Esophagus squamous epithelium (tissue), 5 donors: ENCODE data around the gene CACNA1H. TPM values are rescaled to one million over a fixed set of nuclear protein-coding genes. Genes with fewer than 3 reads are reported as not detected.

Experiments
- DNase-seq: peaks from one replicate; lab custom pipeline; 2025; lab: John Stamatoyannopoulos, UW
- H3K27ac ChIP-seq, 4 donors: fragments of 200-600 bp; sonication (generic); one replicate each; pipeline ENCODE4 v1.5.1; 2016 to 2019; ENCODE audit warnings: mild to moderate bottlenecking in 1 of 4
- H3K27me3 ChIP-seq, 4 donors: fragments of 200-600 bp; sonication (generic); 1 replicate in 3 of 4; 2 replicates in 1 of 4; pipeline versions ENCODE4 v1.5.1 to v1.6.0; 2017 to 2021; ENCODE audit warnings: antibody characterized with exemption in 1 of 4
- H3K36me3 ChIP-seq, 3 donors: fragments of 200-600 bp; sonication (generic); one replicate each; pipeline ENCODE4 v1.5.1; 2016 to 2019
- H3K4me1 ChIP-seq, 3 donors: fragments of 200-600 bp; sonication (generic); one replicate each; pipeline ENCODE4 v1.5.1; 2017 to 2019
- H3K4me3 ChIP-seq, 4 donors: fragments of 200-600 bp; sonication (generic); 1 replicate in 3 of 4; 2 replicates in 1 of 4; pipeline ENCODE4 v1.5.1; 2016 to 2019; ENCODE audit warnings: mild to moderate bottlenecking in 2 of 4, moderate library complexity in 1 of 4
- H3K9me3 ChIP-seq, 3 donors: fragments of 200-600 bp; sonication (generic); one replicate each; pipeline ENCODE4 v1.5.1; 2016 to 2019
- POLR2A ChIP-seq, 4 donors: fragments of 450-650 bp; IDR thresholded peaks; one replicate each; pipeline ENCODE4 v1.6.1; 2017; ENCODE audit warnings: antibody characterized with exemption in 4 of 4, mild to moderate bottlenecking in 4 of 4, moderate library complexity in 3 of 4
- WGBS, 2 donors: methylation state at CpG; one replicate each; pipeline ENCODE4 v1.1.5; 2018; 5-methylcytosine and 5-hydroxymethylcytosine counted together
- intact Hi-C: fragments of 100-400 bp; cut with DNase I; formaldehyde crosslinking; loops from one replicate; pipeline ENCODE4 v1.15.0; 2022
- total RNA-seq, 4 donors: library from RNA; depleted of rRNA; stranded (reverse); fragments of >200 nt; gene quantifications; one replicate each; pipeline ENCODE4 v1.1.0, GENCODE V29; 2016
- TF ChIP-seq, protein P1 (sequence below), 6 experiments: fragments of 450-650 bp in 4 of 6; fragments of 200-600 bp in 2 of 6; sonication (generic) in 2 of 6; IDR thresholded peaks; one replicate each; pipeline ENCODE4 v1.5.1; 2016 to 2019; ENCODE audit warnings: antibody characterized with exemption in 6 of 6, mild to moderate bottlenecking in 4 of 6, moderate library complexity in 4 of 6
- donor health status: DM: yes; HTN: yes; CAD: no.

CACNA1H gene
- total RNA-seq, 4 donors from 2014 or later, result 1.7 to 14.7 (median 5.6) TPM

- Histone ChIP-seq H3K4me1 (peaks cover 2 to 22% (median 16%) of the 10 kb centered on the region in 3 donors), H3K36me3 (no peaks in the 10 kb centered on the region), H3K4me3 (no peak overlapping the region), H3K27me3 (peaks cover 2 to 62% (median 3%) of the 10 kb centered on the region in 4 donors), H3K27ac (no peak overlapping the region), H3K9me3 (peaks cover 0 to 4% (median 3%) of the 10 kb centered on the region in 3 donors)
- WGBS, 2 donors, result 63 to 65% methylated on average over 5 to 7 of the region's 22 CpGs
- intact Hi-C loops, result no loop called here
- TF ChIP-seq, protein P1, sequence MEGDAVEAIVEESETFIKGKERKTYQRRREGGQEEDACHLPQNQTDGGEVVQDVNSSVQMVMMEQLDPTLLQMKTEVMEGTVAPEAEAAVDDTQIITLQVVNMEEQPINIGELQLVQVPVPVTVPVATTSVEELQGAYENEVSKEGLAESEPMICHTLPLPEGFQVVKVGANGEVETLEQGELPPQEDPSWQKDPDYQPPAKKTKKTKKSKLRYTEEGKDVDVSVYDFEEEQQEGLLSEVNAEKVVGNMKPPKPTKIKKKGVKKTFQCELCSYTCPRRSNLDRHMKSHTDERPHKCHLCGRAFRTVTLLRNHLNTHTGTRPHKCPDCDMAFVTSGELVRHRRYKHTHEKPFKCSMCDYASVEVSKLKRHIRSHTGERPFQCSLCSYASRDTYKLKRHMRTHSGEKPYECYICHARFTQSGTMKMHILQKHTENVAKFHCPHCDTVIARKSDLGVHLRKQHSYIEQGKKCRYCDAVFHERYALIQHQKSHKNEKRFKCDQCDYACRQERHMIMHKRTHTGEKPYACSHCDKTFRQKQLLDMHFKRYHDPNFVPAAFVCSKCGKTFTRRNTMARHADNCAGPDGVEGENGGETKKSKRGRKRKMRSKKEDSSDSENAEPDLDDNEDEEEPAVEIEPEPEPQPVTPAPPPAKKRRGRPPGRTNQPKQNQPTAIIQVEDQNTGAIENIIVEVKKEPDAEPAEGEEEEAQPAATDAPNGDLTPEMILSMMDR (IDR thresholded peaks at IDR 0.05), result no peak
- no peak for TF ChIP-seq POLR2A (IDR thresholded peaks at IDR 0.05)
- DNase-seq, result no peak
Observed at GRCh38 chr16:1149101-1149636, 3.7 kb upstream of the CACNA1H start.

- WGBS, 2 donors, result 42 to 52% methylated on average over 20 of the region's 21 CpGs
- Histone ChIP-seq H3K36me3 (no peaks in the 10 kb centered on the region), H3K4me1 (peaks cover 5 to 36% (median 17%) of the 10 kb centered on the region in 3 donors), H3K4me3 (no peak overlapping the region), H3K27me3 (peaks cover 10 to 63% (median 11%) of the 10 kb centered on the region in 4 donors), H3K27ac (no peak overlapping the region), H3K9me3 (peaks cover 0 to 4% (median 3%) of the 10 kb centered on the region in 3 donors)
- intact Hi-C loops, result no loop called here
- TF ChIP-seq POLR2A (IDR thresholded peaks at IDR 0.05), result no peak
- TF ChIP-seq, protein P1 (IDR thresholded peaks at IDR 0.05), result no peak
- no peak for DNase-seq
Observed at GRCh38 chr16:1150511-1150982, 2.4 kb upstream of the CACNA1H start.

DNA sequence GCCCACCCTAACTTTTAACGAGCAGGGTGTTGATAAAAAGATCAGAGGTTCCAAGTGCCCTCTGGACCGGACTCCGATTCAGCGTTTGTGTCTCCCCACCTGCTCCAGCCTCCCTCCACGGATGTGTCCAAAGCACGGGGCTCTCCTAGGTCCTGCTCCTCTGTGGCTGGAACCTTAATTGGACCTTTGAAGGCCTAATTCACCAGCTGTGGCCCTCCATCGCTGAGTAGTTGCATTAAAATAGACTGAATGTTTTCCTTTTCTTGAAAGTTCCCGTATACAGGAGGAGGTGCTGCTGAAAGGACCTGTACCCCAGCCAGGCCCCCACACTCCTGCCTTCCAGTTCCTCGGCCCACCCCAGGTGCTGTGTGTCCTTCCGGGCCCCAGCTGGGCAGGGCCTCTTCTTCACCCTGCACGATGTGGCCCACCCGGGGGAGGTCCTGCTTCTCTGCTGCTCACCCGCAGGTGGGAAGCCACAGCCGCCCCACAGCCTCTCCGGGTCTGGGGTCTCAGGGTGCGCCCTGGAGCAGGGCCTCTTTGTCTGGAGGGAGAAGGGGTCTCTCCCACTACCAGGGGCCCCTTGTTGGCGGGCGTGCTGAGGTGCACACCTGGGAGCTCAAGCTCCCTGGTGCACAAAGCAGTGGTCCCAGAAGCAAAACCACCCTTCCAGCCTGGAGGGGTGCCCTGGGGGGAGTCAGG lies 1.3 kb upstream of the CACNA1H start:
- DNase-seq, result no peak
- WGBS, 2 donors, result 37 to 38% methylated on average over 9 to 13 of the region's 18 CpGs

GRCh38 chr16:1152123-1152638 lies 725 bp upstream of the CACNA1H start:
- peaks cover 5 to 51% (median 17%) of the 10 kb centered on the region in 3 donors for H3K4me1 ChIP-seq
- no CpG with 5 or more reads among the region's 40 CpGs for WGBS, 2 donors
- peaks cover 10 to 69% (median 14%) of the 10 kb centered on the region in 4 donors for H3K27me3 ChIP-seq
- H3K36me3 ChIP-seq, result no peaks in the 10 kb centered on the region
- H3K4me3 ChIP-seq, result peak overlapping the region; percentile 34 to 70 (median 48)
- TF ChIP-seq, protein P1 (IDR thresholded peaks at IDR 0.05), result no peak
- TF ChIP-seq POLR2A (IDR thresholded peaks at IDR 0.05), result no peak
- peaks cover 0 to 1% (median under 1%) of the 10 kb centered on the region in 3 donors for H3K9me3 ChIP-seq
- peak overlapping the region in 2 of 4 donors; percentile 72 to 88 for H3K27ac ChIP-seq
- intact Hi-C loops, result no loop called here
- no peak for DNase-seq

More for the DNA sequence above, 1.3 kb upstream of the CACNA1H start:
- Histone ChIP-seq H3K36me3 (no peaks in the 10 kb centered on the region), H3K27me3 (peaks cover 10 to 63% (median 14%) of the 10 kb centered on the region in 4 donors), H3K4me1 (peaks cover 5 to 46% (median 17%) of the 10 kb centered on the region in 3 donors), H3K9me3 (peaks cover 0 to 4% (median 3%) of the 10 kb centered on the region in 3 donors), H3K27ac (peak overlapping the region in 1 of 4 donors; percentile 72), H3K4me3 (no peak overlapping the region)
- no peak for TF ChIP-seq POLR2A (IDR thresholded peaks at IDR 0.05)
- TF ChIP-seq, protein P1 (IDR thresholded peaks at IDR 0.05), result no peak
- intact Hi-C loops, result no loop called here
